ENCODE results near the gene MFSD12. TPM values are rescaled to one million over a fixed set of nuclear protein-coding genes. Genes with fewer than 3 reads are reported as not detected.

MFSD12 gene
- total and polyA plus RNA-seq, 2 of the 8 experiments (the other 6 are each of a cell fraction or from before 2014, with no cell fraction given), result 59.6 to 71.3 TPM

DNA sequence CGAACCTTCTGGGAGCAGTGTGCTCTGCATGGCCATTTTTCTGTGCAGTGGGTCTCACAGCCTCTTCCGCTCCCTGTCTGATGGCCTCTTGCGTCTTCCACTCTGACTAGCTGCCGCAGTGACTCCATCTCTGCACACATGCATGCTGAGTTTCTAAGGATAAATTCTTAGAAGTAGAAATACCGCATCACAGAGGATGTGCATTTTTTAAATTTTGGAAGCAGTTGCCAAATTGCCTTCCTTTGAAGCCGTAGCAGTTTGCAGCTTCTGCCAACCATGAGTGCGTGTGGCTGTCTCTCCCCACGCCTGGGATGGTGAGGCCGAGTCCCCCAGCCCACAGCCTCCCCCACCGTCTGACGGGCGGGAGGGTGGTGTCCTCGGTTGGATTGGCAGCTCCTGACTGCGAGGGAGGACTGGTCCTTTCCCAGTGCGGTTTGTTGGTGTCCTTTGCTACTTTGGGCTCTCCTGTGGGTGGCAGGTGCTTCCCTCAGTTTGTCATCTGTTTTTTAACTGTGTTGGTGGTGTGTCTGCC lies 41.4 kb downstream of the MFSD12 start (continued):
- TF ChIP-seq, protein P1, sequence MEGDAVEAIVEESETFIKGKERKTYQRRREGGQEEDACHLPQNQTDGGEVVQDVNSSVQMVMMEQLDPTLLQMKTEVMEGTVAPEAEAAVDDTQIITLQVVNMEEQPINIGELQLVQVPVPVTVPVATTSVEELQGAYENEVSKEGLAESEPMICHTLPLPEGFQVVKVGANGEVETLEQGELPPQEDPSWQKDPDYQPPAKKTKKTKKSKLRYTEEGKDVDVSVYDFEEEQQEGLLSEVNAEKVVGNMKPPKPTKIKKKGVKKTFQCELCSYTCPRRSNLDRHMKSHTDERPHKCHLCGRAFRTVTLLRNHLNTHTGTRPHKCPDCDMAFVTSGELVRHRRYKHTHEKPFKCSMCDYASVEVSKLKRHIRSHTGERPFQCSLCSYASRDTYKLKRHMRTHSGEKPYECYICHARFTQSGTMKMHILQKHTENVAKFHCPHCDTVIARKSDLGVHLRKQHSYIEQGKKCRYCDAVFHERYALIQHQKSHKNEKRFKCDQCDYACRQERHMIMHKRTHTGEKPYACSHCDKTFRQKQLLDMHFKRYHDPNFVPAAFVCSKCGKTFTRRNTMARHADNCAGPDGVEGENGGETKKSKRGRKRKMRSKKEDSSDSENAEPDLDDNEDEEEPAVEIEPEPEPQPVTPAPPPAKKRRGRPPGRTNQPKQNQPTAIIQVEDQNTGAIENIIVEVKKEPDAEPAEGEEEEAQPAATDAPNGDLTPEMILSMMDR (IDR thresholded peaks at IDR 0.05; ENCODE audit: control extremely low read depth in 1 of 3, insufficient read depth in 1 of 3, low read depth in 1 of 3, low read length in 3 of 3), result no peak
- no peak for TF ChIP-seq RBBP5 (IDR thresholded peaks at IDR 0.05; ENCODE audit: borderline replicate concordance, low read depth, low read length)

Measured in H1 (cell line).